ENCODE measurements around the gene MX1. TPM values are rescaled to one million over a fixed set of nuclear protein-coding genes. Genes with fewer than 3 reads are reported as not detected.

The MX1 gene, protein sequence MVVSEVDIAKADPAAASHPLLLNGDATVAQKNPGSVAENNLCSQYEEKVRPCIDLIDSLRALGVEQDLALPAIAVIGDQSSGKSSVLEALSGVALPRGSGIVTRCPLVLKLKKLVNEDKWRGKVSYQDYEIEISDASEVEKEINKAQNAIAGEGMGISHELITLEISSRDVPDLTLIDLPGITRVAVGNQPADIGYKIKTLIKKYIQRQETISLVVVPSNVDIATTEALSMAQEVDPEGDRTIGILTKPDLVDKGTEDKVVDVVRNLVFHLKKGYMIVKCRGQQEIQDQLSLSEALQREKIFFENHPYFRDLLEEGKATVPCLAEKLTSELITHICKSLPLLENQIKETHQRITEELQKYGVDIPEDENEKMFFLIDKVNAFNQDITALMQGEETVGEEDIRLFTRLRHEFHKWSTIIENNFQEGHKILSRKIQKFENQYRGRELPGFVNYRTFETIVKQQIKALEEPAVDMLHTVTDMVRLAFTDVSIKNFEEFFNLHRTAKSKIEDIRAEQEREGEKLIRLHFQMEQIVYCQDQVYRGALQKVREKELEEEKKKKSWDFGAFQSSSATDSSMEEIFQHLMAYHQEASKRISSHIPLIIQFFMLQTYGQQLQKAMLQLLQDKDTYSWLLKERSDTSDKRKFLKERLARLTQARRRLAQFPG
- 1.2 to 2.2 TPM (median 1.5 TPM) in 5 replicates for total RNA-seq (2022; extraction: Qiagen RNA extraction)

GRCh38 chr21:41425954-41426675 lies at the start of gene MX1:
Gene MX1, plus strand, starts transcription at chr21:41426239. Its CDS starts 5,832 bp downstream, at chr21:41432071.

DNA sequence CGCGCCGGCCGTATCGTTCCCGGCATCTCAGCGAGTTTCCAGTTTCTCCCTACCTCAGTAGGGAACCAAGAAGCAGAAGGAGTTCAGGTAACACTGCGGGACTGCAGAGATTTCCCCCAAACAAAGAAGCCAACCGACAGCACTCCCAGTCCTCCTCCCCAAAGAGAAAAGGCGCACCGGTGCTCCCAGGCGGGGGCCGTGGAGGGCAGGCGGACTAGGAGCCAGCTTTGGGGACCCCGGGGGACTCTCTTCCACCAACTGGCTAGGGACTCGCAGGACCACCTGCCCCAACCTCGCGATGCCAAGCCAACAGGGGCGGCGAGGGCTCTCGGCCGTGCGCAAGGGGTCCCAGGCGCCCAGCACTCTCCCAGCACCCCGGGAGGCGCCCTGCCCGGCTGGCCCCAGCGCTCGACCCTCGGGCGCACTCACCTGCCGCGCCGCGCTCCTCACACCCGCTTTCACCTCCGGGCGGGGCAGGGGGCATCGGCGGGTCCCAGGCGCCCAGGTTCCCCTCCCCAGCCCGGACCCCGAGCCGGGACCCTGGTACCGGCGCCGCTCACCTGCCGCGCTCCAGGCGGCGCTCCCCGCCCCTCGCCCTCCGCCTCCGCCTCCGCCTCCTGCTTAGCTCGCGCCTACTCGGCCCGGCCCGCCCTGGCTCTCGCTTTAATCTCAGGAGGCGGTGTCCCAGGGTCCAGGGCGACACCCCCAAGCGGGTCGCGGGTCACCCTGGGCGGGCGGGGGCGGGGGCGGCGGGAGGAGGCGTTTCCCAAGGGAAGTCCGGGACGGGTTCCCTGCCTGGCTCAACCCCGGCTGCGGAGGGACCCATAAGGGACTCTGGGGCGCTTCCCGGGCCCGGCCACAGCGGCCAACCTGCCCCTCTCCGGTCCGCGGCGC lies 81.7 kb downstream of the MX1 start, which contains the start of gene TMPRSS2:
TSS of gene TMPRSS2 (minus strand) at position 638 of the 894 bp plus-strand sequence. CDS start 10,025 bp downstream, outside the sequence.

Other genes with a start within 250 kb of the MX1 start
- 0.09 TPM in 1 of 5 replicates, not detected in the others for gene FAM3B, start 109.4 kb upstream of the MX1 start, total RNA-seq (2022; extraction: Qiagen RNA extraction)
- 0.06 to 0.14 TPM (median 0.14 TPM) in 3 of 5 replicates, not detected in the others for gene MX2, start 64.2 kb upstream of the MX1 start, total RNA-seq (2022; extraction: Qiagen RNA extraction)
- gene TMPRSS2, start 81.9 kb downstream of the MX1 start, total RNA-seq (2022; extraction: Qiagen RNA extraction) = 0.08 to 0.21 TPM (median 0.11 TPM) in 5 replicates

Data from A549 treated with dexamethasone at 1 μM for 4 hours (cell line).